A673 (cell line): Measurements from ENCODE around the gene ACY1.

Experiments used
- CTCF ChIP-seq: fragments of 300-800, 200-600 bp; sonication (generic); conservative IDR thresholded peaks from 2 replicates; pipeline ENCODE4 v1.5.1; 2017; ENCODE audit warnings: low read depth, mild to moderate bottlenecking, antibody characterized with exemption, low read length, moderate library complexity, mixed read lengths
- EZH2 ChIP-seq: fragments of 200-600 bp; sonication (generic); IDR thresholded peaks from 2 replicates; pipeline ENCODE4 v1.6.1; 2017; ENCODE audit warnings: borderline replicate concordance, low read depth, mild to moderate bottlenecking, mixed read lengths, antibody characterized with exemption, low read length; ENCODE audit not compliant: poor library complexity, severe bottlenecking

DNA sequence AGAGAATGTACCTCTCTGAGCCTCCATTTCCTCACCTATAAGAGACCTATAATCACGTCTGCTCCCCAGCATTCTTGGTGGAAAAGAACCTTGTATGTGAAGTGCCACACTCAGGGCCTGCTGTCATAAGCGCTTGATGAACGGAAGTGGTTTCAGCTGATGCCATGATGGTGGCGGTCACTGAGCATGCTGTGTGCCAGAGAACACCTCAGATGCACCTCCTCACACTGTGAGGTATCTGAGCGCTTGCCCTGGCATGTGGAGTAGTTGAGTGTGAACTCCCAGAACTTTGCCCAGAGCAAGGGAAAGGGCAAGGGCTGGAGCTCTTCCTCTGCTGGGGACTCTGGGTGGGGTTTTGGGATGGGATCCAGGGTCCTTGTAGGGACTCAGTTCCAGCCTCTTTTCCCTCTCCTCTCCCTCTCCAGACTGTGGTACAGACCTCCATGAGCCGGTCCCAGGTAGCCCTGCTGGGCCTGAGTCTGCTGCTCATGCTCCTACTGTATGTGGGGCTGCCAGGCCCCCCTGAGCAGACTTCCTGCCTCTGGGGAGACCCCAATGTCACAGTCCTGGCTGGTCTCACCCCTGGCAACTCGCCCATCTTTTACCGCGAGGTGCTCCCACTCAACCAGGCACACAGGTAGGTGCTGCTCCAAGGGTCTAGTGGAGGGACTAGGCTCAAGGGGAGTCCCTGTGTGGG, 5.7 kb upstream of the ACY1 start:
- no peak for TF ChIP-seq CTCF
- no peak for TF ChIP-seq EZH2
